Right cardiac atrium (tissue), 5 donors: Measurements from ENCODE around the gene RABGAP1L. TPM values are rescaled to one million over a fixed set of nuclear protein-coding genes. Genes with fewer than 3 reads are reported as not detected.

Source experiments
- ATAC-seq, 2 donors: fragments of 200-7000 bp; cut with Tn5 transposase; one replicate each; pipeline versions ENCODE4 v1.8.0 to v1.9.1; 2020; ENCODE audit warnings: moderate library complexity in 2 of 2, mild to moderate bottlenecking in 1 of 2
- DNase-seq, 3 donors: peaks; one replicate each; pipeline ENCODE4 v3.0.0-alpha.2; 2020
- H3K27ac ChIP-seq: one replicate; pipeline ENCODE4 v1.5.1; 2013; ENCODE audit warnings: mild to moderate bottlenecking, low read length, control low read depth, moderate library complexity
- H3K27me3 ChIP-seq: one replicate; pipeline ENCODE4 v1.6.1; 2013; ENCODE audit not compliant: control insufficient read depth, insufficient read depth
- H3K4me1 ChIP-seq: one replicate; pipeline ENCODE4 v1.6.1; 2013; ENCODE audit warnings: low read length; ENCODE audit not compliant: control insufficient read depth, insufficient read depth
- H3K4me3 ChIP-seq: one replicate; pipeline ENCODE4 v1.5.1; 2013; ENCODE audit warnings: low read length, control low read depth
- H3K9me3 ChIP-seq: one replicate; pipeline ENCODE4 v1.6.1; 2013; ENCODE audit warnings: low read length; ENCODE audit not compliant: control insufficient read depth
- WGBS: extraction: QIAGEN DNeasy Blood & Tissue Kit; methylation state at CpG from one replicate; pipeline ENCODE4 v1.1.7; 2013; 5-methylcytosine and 5-hydroxymethylcytosine counted together
- intact Hi-C, 4 donors: fragments of 100-400 bp; cut with DNase I; formaldehyde crosslinking; loops; one replicate each; pipeline versions ENCODE4 v1.11.0 to v1.14.0; 2022 to 2023
- polyA plus RNA-seq: library from polyadenylated mRNA; stranded (reverse); fragments of 200-250 nt; gene quantifications from one replicate; pipeline ENCODE4 v1.2.3, GENCODE V29; 2013
- total RNA-seq, 4 donors: library from RNA; stranded (reverse); fragmentation: NEBNext Ultra II Directional; extraction: Animal tissue kit (Norgen Biotek cat#: 25700); gene quantifications; one replicate each; pipeline ENCODE4 v1.2.1, GENCODE V29; 2021
- donor health status: healthy with polysubstance abuse.
- donor health status: DM: no; HTN: yes; CAD: no.
- donor health status: DM: no; HTN: no; CAD: no.
- donor health status: DM: no; HTN: yes; CAD: no; lungs with severe emphysema.
- donor health status: DM: yes; HTN: yes; CAD: no.

Gene RABGAP1L
- total and polyA plus RNA-seq, 5 donors, result 174 to 367 (median 186) TPM

DNA sequence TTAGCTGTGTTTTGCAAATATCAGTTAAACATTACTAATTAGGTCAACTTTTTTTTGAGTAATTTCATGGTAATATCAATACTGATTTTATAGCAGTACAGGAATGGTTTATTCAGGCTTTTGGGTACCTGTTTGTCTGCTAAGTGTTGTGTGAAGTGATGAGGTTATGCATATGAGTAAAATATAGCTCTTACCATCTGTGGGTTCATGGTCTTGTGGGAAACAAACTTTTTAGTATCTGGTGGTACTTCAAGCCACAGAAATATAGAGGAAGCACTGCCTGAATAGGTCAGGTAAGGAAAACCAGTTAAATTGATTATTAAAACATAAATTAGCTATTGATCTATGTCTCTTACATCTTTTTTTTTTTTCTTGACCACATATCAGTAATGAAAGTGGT is 113.9 kb downstream of the RABGAP1L start:
- ATAC-seq, result no peak
- intact Hi-C loops, result no loop called here
- Histone ChIP-seq H3K4me1 (peaks cover 2% of the 10 kb centered on the region), H3K27me3 (no peaks in the 10 kb centered on the region), H3K27ac (no peak overlapping the region), H3K4me3 (no peak overlapping the region), H3K9me3 (no peaks in the 10 kb centered on the region)
- no peak for DNase-seq

GRCh38 chr1:174273776-174274175 is 114.5 kb downstream of the RABGAP1L start:
- no peak for DNase-seq
- Histone ChIP-seq H3K27me3 (no peaks in the 10 kb centered on the region), H3K4me1 (peaks cover 2% of the 10 kb centered on the region), H3K9me3 (no peaks in the 10 kb centered on the region), H3K27ac (no peak overlapping the region), H3K4me3 (no peak overlapping the region)
- intact Hi-C loops, result no loop called here
- no peak for ATAC-seq

DNA sequence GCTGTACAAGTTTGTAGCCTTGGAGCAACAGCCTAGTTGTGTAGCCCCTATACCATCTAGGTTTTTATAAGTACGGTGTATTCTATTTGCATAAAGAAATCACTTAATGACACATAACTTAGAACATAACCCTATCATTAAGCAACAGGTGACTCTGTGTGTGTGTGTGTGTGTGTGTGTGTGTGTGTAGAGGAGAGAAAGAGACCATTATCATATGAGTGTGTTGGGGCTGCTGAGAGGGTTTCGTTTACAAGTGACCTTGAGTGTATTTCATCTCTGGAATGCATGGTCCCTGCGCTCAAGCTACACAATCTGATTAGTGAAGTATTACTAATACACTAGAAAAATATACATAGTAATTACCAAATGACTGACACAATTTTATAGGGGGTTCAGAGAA is 115.1 kb downstream of the RABGAP1L start:
- Histone ChIP-seq H3K9me3 (no peaks in the 10 kb centered on the region), H3K27me3 (no peaks in the 10 kb centered on the region), H3K4me3 (no peak overlapping the region), H3K4me1 (peaks cover 2% of the 10 kb centered on the region), H3K27ac (no peak overlapping the region)
- no peak for DNase-seq
- WGBS, result 77% methylated on average over 3 of the region's 3 CpGs
- intact Hi-C loops, result no loop called here
- no peak for ATAC-seq

- Histone ChIP-seq H3K27me3 (no peaks in the 10 kb centered on the region), H3K4me1 (peaks cover 2% of the 10 kb centered on the region), H3K4me3 (no peak overlapping the region), H3K9me3 (no peaks in the 10 kb centered on the region), H3K27ac (no peak overlapping the region)
- ATAC-seq (no peak), DNase-seq (no peak)
- intact Hi-C loops, result no loop called here
- over 99% methylated on average over 2 of the region's 2 CpGs for whole genome bisulfite sequencing
These were observed 115.6 kb downstream of the RABGAP1L start for GRCh38 chr1:174274884-174275283.

- no peak for ATAC-seq
- intact Hi-C loops, result loop anchor here in 1 of 4 donors (1.0 kb wide), 1 partner anchor 11 kb away; no protein-coding TSS in a partner anchor
- H3K27ac ChIP-seq, result no peak overlapping the region
- H3K9me3 ChIP-seq, result no peaks in the 10 kb centered on the region
- H3K4me3 ChIP-seq, result no peak overlapping the region
- no peaks in the 10 kb centered on the region for H3K27me3 ChIP-seq
- no peak for DNase-seq
- WGBS, result 97% methylated on average over 1 of the region's 1 CpG
- H3K4me1 ChIP-seq, result peaks cover 2% of the 10 kb centered on the region
These were observed 116.8 kb downstream of the RABGAP1L start for GRCh38 chr1:174276087-174276486.

- H3K4me1 ChIP-seq, result no peaks in the 10 kb centered on the region
- intact Hi-C loops, result no loop called here
- no peaks in the 10 kb centered on the region for H3K27me3 ChIP-seq
- H3K4me3 ChIP-seq, result no peak overlapping the region
- no peak overlapping the region for H3K27ac ChIP-seq
- DNase-seq (no peak), ATAC-seq (no peak)
- no peaks in the 10 kb centered on the region for H3K9me3 ChIP-seq
- WGBS, result 98% methylated on average over 2 of the region's 2 CpGs
These were observed 124.7 kb downstream of the RABGAP1L start for GRCh38 chr1:174284052-174284451.

DNA sequence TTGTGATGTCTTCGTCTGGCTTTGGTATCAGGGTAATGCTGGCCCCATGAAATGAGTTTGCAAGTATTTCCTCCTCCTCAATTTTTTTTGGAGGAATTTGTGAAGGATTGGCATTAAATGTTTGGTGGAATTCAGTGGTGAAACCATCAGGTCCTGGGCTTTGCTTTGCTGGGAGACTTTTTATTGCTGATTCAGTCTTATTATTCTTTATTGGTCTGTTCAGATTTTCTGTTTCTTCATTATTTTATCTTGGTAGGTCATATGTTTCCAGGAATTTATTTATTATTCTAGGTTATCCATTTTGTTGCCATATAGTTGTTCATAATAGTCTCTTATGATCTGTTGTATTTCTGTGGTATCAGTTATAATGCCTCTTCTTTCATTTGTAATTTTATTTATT is 126.7 kb downstream of the RABGAP1L start:
- intact Hi-C loops, result no loop called here
- no peak overlapping the region for H3K4me3 ChIP-seq
- no peaks in the 10 kb centered on the region for H3K27me3 ChIP-seq
- peaks cover 4% of the 10 kb centered on the region for H3K4me1 ChIP-seq
- WGBS, result 91% methylated on average over 1 of the region's 1 CpG
- H3K27ac ChIP-seq, result no peak overlapping the region
- ATAC-seq, result no peak
- H3K9me3 ChIP-seq, result no peaks in the 10 kb centered on the region
- no peak for DNase-seq

- Histone ChIP-seq H3K9me3 (no peaks in the 10 kb centered on the region), H3K4me3 (no peak overlapping the region), H3K4me1 (peaks cover 4% of the 10 kb centered on the region), H3K27ac (no peak overlapping the region), H3K27me3 (no peaks in the 10 kb centered on the region)
- ATAC-seq (peak in 1 of 2 donors; percentile 67), DNase-seq (peak in 2 of 3 donors; percentile 42 to 55)
- WGBS, result 71% methylated on average over 2 of the region's 2 CpGs
- intact Hi-C loops, result no loop called here
These were observed 130.5 kb downstream of the RABGAP1L start for GRCh38 chr1:174289644-174290310.

DNA sequence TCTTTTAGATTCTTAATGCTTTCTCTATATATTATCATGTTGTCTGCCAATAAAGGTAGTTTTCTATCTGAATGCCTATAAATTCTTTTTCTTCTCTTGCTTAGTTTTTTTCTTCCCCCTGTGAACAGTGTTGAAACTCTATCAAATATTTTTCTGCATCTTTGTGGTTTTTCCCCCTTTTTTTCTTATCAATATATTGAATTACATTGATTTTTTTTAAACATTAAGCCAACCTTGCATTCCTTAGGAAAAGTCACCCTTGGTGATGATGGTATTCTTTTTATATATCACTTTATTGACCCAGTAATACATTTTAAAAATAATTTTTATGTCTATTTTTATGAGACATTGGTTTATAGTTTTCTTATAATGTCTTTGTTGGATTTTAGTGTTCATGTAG is 131.7 kb downstream of the RABGAP1L start:
- no peaks in the 10 kb centered on the region for H3K27me3 ChIP-seq
- DNase-seq (no peak), ATAC-seq (no peak)
- H3K27ac ChIP-seq, result no peak overlapping the region
- intact Hi-C loops, result no loop called here
- peaks cover 4% of the 10 kb centered on the region for H3K4me1 ChIP-seq
- H3K9me3 ChIP-seq, result no peaks in the 10 kb centered on the region
- H3K4me3 ChIP-seq, result no peak overlapping the region

- Histone ChIP-seq H3K27ac (no peak overlapping the region), H3K27me3 (no peaks in the 10 kb centered on the region), H3K4me1 (no peaks in the 10 kb centered on the region), H3K4me3 (no peak overlapping the region), H3K9me3 (no peaks in the 10 kb centered on the region)
- DNase-seq (no peak), ATAC-seq (no peak)
- WGBS, result 93% methylated on average over 4 of the region's 4 CpGs
- intact Hi-C loops, result no loop called here
These were observed 137.0 kb downstream of the RABGAP1L start for GRCh38 chr1:174296309-174296708.

- intact Hi-C loops, result no loop called here
- no peak for ATAC-seq
- Histone ChIP-seq H3K4me3 (no peak overlapping the region), H3K9me3 (no peaks in the 10 kb centered on the region), H3K27me3 (no peaks in the 10 kb centered on the region), H3K27ac (no peak overlapping the region), H3K4me1 (no peaks in the 10 kb centered on the region)
- 80% methylated on average over 10 of the region's 10 CpGs for WGBS
- DNase-seq, result no peak
These were observed 138.0 kb downstream of the RABGAP1L start for GRCh38 chr1:174297351-174297750.
